HG02885 (cell line): ENCODE data around the gene TRAF3IP3.

Source experiments
- ATAC-seq: cut with Tn5 transposase; IDR thresholded peaks from one replicate; pipeline ENCODE4 v1.9.1; 2021; ENCODE audit warnings: mild to moderate bottlenecking; ENCODE audit not compliant: unreplicated experiment, poor library complexity

Gene TRAF3IP3

DNA sequence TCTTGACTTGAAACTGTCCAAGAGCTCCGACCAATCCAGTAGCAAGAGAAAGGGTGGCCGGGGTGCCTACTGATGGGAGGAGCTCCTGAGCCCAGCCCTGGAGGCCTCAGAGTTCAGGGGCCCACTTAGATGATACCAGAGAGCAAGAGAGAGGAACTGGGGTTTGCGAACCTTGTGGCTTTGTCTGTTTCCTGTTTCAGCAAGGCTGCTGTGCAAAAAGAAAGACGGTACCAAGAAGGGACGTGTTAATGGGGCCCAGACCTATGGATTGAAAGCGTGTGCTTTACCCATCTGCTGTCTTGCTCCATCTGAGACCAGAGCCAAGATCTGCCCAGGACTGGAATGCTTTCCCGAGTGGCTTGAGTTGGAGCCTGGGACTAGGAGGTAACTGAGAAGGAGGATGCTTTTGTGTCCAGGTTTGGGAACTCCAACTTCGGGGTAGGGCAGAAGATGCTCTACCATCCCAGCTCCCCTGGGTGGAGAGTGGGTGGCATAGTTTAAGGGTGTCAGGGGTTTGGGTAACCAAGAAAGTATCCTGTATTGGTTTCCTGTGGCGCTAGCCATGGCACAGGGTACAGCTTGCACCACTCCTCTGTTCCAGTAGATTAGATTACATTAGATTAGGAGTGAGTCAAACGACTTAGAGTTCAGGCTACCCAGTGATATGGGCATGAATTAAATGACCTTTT is at the start of gene TRAF3IP3:
TSS of gene TRAF3IP3 (plus strand) at position 128 of the 689 bp plus-strand sequence. CDS start 3,987 bp downstream, outside the sequence.
- peak; percentile 77 for ATAC-seq

DNA sequence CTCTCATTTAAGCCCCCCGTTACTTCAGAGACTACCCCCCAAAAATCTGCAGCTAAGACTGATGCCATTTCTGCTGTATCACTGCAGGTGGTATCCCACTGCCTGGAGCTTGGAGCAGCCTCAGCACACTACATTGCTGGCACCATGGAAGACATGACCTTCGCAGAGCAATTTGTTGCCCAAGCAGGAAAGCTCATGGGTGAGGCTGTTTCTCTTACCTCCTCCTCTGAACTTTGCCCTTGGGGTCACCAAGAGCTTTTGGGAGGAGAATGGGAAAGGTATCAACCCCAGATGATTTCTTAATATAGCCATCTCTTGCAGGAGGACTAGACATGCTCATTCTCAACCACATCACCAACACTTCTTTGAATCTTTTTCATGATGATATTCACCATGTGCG is 49.2 kb upstream of the TRAF3IP3 start:
- no peak for ATAC-seq

DNA sequence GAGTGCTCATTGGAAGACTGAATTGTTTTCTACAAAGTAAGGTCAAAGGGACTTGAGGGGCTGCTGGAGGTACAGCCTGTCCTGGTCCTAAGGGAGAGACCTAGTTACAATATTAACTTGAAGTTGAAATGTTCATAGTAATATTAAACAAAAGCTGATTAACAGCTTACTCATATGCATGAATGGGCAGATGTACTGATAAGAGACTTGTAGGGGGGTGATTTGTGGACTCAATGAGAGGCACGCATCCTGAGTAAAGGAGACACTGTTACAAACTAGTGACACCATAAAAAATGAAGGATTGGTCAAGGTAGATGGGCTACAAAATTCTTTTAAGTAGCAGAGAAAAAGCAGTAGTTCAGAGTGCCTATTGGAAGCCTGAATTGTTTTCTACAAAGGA is 48.5 kb upstream of the TRAF3IP3 start:
- ATAC-seq = no peak

- no peak for ATAC-seq
Measured at GRCh38 chr1:209708297-209708696, 47.6 kb upstream of the TRAF3IP3 start.

GRCh38 chr1:209710093-209710492 is 45.8 kb upstream of the TRAF3IP3 start:
- peak; percentile 50 for ATAC-seq

DNA sequence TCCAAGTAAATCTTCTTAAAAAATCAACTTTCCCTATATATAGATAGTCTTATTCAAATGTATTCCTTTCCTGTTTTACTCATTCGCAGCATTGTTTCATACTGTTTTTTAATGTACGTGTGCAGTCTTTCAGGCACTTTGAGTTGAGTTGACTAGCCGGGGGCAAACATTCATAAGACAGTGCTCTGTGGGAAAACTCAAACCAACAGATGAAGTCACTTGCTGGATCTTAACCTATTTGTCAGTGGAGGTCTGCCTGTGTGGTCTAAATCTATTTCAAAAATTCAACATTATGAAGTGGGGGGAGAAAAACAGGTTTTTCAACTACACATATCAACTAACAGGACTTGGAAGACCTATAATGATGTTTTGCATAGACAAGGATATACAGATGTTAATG is 45.0 kb upstream of the TRAF3IP3 start:
- no peak for ATAC-seq

DNA sequence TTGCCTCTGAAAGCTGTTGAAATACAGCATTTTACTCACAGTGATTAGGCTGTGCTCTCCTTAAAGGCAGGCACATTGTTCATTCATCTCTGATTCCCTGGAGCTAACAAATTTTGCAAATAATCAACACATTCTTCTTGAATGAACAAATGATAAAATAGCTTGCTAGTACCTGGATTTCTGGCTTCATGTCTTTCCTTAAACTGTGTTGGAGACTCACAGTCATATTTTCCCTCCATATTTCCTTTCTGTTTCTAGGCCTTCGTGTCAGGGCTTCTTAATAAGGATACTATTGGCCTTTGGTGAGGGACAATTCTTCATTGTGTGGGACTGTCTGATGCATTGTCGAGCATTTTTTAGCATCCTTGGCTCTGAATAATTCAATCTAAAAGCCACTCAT is 41.5 kb upstream of the TRAF3IP3 start:
- no peak for ATAC-seq

GRCh38 chr1:209715314-209715713 is 40.5 kb upstream of the TRAF3IP3 start:
- no peak for ATAC-seq

DNA sequence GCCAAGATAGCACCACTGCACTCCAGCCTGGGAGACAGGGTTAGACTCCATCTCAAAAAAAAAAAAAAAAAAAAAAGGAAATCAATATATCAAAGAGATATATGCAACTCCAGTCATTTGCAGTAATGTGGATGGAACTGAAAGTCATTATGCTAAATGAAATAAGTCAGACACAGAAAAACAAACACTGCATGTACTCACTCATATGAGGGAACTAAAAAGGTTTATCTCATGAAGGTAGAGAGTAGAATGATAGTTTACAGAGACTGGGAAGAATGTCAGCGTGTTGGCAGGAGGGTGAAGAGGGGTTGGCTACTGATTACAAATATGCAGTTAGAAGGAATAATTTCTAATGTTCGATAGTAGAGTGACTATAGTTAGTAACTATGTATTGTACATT is 38.0 kb upstream of the TRAF3IP3 start:
- ATAC-seq = no peak

- no peak for ATAC-seq
Measured at GRCh38 chr1:209720326-209720725, 35.5 kb upstream of the TRAF3IP3 start.

GRCh38 chr1:209720826-209721225 is 35.0 kb upstream of the TRAF3IP3 start:
- no peak for ATAC-seq

DNA sequence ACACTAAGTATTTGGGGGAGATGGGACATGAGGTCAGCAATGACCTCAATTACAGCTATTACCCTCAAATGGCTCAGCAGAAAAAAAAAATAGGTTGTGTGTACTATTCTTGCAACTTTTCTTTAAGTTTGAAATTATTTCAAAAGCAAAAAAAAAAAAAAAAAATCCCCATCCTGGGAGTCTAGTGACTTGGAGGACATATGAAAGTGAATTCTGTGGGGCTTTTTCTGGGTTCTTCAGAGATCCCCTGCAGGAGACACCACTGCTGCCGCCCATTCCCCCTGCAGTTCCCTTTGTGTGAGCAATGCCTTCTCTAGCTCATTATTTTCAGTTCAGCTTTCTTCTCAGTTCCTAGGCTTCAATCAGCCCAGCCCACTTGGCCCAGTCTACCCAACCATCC is 34.5 kb upstream of the TRAF3IP3 start:
- no peak for ATAC-seq

DNA sequence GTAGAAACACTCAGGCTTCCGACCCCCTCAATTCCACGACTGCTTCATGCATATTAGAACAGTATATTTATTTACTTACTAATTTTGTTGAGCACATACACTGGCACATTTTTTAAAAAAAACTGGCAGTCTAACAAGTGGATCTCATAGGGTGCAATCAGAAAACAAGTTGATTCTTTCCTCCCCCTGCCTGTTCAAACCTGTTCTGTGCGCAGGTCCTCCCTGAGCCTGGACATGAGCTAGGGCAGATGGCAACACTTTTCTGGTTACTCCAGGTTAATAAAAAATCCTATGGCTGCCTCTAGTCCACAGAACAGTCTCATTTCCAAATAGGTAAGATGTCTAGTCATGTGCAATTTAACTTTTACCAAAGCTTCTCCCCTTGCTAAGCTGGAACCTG is 32.6 kb upstream of the TRAF3IP3 start:
- ATAC-seq = no peak

- peak; percentile 65 for ATAC-seq
Measured at GRCh38 chr1:209723756-209724693, 31.8 kb upstream of the TRAF3IP3 start.

GRCh38 chr1:209727286-209727685 is 28.6 kb upstream of the TRAF3IP3 start:
- no peak for ATAC-seq

- ATAC-seq = no peak
Measured at GRCh38 chr1:209727785-209728184, 28.1 kb upstream of the TRAF3IP3 start.

DNA sequence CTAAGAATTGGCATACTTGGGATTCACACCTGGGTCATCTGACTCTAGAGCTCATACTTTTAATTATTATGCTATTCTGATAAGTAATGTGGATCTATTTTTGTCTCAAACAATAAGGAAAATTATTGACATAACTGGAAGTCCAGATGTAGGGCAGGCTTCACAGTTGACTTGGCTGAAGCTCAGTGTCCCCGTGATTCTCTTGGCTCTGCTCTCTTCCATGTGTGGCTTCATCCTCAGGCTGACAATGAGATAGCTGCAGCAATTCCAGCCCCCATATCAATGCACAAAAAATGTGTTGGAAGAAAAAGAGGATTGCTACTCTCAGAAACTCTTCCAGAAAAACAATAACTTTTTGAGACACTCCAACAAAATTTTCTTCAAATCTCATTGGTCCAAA is 27.4 kb upstream of the TRAF3IP3 start:
- ATAC-seq = no peak

DNA sequence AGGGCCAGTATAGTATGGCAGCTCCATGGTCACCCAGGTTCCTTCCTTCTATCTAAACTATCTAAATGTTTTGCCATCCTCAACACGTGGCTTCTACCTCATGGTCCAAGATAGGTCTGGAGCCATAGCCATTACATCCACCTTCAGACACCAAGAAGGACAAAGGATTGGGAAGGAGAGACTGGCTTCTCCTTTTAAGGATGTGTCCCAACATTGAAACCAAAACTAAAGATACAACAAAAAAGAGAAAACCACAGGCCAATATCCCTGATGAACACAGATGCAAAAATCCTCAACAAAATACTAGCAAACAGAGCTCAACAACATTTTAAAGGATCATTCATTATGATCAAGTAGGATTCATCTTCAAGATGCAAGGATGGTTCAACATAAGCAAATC is 26.4 kb upstream of the TRAF3IP3 start:
- no peak for ATAC-seq

DNA sequence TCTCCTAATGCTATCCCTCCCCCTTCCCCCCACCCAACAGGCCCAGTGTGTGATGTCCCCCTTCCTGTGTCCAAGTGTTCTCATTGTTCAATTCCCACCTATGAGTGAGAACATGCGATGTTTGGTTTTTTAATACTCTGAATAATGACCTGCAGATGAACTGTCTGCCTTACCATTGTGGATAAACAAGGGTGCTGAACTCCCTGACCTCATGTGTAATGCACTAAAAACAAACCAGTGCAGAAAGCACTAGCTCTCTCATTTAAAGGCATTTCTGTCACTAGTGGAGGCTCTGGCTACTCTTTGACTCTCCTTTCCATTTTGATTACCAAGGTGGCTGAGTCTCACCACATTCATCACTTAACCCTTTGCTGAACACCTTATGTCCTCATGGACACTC is 23.1 kb upstream of the TRAF3IP3 start:
- ATAC-seq = no peak

DNA sequence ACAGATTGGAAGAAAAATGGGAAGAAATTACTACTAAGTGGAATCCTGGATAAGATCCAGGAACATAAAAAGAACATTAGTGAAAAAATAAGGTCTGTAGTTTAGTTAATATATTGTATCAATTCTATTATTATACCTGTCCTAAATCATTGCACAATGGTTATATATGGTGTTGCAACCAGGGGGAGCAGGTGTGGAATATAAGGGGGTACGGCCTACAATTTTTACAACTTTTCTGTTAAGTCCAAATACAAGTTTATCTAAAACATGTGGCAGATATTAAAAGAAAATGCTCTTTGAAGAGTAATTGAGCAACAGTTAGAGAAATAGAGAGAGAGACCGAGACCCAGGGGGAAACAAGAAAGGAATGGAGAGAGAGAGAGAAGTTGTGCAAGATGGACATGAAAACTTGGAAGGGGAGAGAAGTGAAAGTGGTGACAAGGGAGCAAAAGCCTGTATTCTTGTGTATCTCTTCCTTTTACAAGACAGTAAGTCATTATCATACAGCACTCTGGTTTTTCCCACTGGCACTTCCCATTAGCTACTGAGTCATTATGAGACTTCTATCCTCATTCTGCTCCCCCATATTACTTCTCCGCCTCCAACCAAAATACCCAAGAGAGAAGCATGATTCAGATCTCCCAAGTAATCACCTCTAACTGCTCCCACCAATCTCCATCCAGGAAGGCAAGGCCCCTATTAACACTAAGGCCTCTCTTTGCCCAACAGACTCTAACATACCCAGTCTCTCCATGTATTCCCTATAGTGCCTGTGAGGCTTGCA is 22.3 kb upstream of the TRAF3IP3 start:
- ATAC-seq = no peak
